Mucosa of descending colon (tissue), 3 donors: ENCODE results near the gene SLC38A5. TPM values are rescaled to one million over a fixed set of nuclear protein-coding genes. Genes with fewer than 3 reads are reported as not detected.

Source experiments
- ATAC-seq: fragments of 200-7000 bp; cut with Tn5 transposase; one replicate; pipeline ENCODE4 v1.9.1; 2020; ENCODE audit warnings: mild to moderate bottlenecking, moderate library complexity
- DNase-seq, 3 donors: peaks; one replicate each; pipeline ENCODE4 v3.0.0-alpha.2; 2020
- H3K36me3 ChIP-seq: fragments of 200-600 bp; one replicate; pipeline ENCODE4 v1.8.0; 2021; ENCODE audit warnings: low read depth, mild to moderate bottlenecking
- H3K4me1 ChIP-seq: fragments of 200-600 bp; one replicate; pipeline ENCODE4 v1.8.0; 2021; ENCODE audit warnings: low read depth, mild to moderate bottlenecking
- H3K4me3 ChIP-seq: fragments of 200-600 bp; one replicate; pipeline ENCODE4 v1.8.0; 2021; ENCODE audit warnings: mild to moderate bottlenecking
- H3K9me3 ChIP-seq: fragments of 200-600 bp; one replicate; pipeline ENCODE4 v1.8.0; 2021; ENCODE audit warnings: mild to moderate bottlenecking
- CTCF ChIP-seq: fragments of 200-600 bp; IDR thresholded peaks from one replicate; pipeline ENCODE4 v1.8.0; 2022; ENCODE audit warnings: antibody characterized with exemption, mild to moderate bottlenecking
- intact Hi-C, 2 donors: fragments of 100-400 bp; cut with DNase I in 1 of 2; cut with micrococcal nuclease in 1 of 2; formaldehyde crosslinking; loops; one replicate each; pipeline versions ENCODE4 v1.11.0 to v1.11.1; 2022; cut with DNase I, micrococcal nuclease
- total RNA-seq, 3 donors: library from RNA; stranded (reverse); fragmentation: NEBNext Ultra II Directional in 2 of 3; extraction: Animal tissue kit (Norgen Biotek cat#: 25700) in 2 of 3; gene quantifications; one replicate each; pipeline versions ENCODE4 v1.2.1 to v1.2.4, GENCODE V29; 2021 to 2023
- donor health status: DM: no; HTN: no; CAD: no; lungs with moderate emphysema.
- donor health status: DM: no; HTN: no; CAD: no.
- donor health status: DM: no; HTN: yes; CAD: no.

The SLC38A5 gene
- total RNA-seq, 3 donors from 2014 or later: 7.3 to 25.9 (median 9.7) TPM

DNA sequence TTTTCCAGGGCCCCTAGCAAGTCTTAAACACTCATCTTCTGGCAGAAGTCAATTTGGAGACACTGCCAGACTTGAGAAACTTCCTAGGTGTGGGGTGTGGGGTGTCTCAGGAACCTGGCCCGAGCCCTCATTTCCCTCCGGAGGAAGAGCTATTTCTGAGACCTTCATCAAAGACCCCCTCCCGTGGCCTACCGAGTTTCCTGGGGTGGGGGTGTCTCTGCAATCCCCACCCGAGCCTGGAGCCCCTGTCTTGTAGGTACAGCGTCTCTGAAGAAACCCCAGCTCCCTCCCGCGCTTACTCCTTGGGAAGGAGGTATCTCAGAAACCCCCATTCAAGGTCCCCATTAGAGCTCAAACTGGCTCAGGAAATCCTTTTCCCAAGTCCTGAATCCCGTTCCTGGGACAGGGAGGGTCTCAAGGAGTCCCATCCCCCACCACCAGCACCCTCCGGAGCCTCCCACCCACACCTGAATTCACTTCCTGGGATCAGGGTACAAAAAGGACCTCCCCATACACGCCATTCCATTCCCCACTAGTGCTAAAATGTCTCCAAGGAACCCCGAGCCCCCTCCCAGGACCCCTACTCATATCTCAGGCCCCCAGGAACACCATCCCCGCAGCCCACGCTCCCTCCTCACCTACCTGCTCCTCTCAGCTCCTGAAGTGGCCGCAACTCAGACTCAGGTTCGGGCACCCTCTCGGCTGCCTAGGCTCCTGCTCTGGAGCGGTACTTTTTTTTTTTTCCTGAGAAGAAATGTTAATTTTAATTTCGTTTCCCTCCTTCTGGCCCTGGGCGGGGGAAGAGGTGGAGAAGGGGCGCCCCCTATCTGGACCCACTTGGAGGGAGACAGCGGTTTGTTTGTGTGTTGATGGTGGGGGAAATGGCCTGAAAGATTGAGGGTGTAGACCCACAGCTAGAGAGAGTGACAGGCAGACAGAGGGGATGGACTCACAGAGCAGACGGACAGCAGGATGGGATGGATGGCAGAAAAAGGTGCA is 1.1 kb downstream of the SLC38A5 start:
- TF ChIP-seq CTCF: no peak
- Histone ChIP-seq H3K4me3 (no peak overlapping the region), H3K9me3 (no peaks in the 10 kb centered on the region), H3K36me3 (no peaks in the 10 kb centered on the region), H3K4me1 (no peaks in the 10 kb centered on the region)
- DNase-seq (peak in 1 of 3 donors; percentile 42), ATAC-seq (peak; percentile 24)
- intact Hi-C loops: no loop called here

- Histone ChIP-seq H3K9me3 (no peaks in the 10 kb centered on the region), H3K36me3 (no peaks in the 10 kb centered on the region), H3K4me3 (no peak overlapping the region), H3K4me1 (no peaks in the 10 kb centered on the region)
- DNase-seq: peak in 2 of 3 donors; percentile 41 to 68
- intact Hi-C loops: no loop called here
- ATAC-seq: peak; percentile 75
- TF ChIP-seq CTCF: no peak
Observed at GRCh38 chrX:48468247-48468671, 1.8 kb downstream of the SLC38A5 start.

DNA sequence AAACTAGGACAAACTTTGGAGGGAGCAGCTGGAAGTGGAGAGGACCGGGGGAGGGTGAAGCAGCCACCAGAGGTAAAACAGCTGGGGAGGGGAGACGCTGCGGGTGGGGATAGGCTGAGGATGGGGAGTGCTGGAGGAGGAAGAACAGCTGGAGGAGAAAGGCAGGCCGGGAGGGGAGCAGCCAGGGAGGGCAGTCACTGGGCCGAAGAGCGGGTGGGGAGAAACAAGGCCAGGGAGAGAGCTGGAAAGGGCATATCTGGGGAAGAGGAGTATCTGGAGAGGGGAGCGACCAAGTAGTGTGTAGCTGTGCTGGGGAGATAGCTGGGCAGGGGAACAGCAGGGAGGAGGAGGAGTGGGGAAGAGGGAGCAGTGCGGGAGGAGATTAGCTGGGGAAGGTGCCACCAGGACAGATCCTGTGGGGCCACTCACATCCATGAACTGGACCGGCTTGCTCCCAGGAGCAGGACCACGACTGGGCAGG is 2.7 kb downstream of the SLC38A5 start:
- TF ChIP-seq CTCF: no peak
- DNase-seq (no peak), ATAC-seq (no peak)
- intact Hi-C loops: no loop called here
- no peaks in the 10 kb centered on the region for H3K9me3 ChIP-seq
- no peak overlapping the region for H3K4me3 ChIP-seq
- H3K36me3 ChIP-seq: no peaks in the 10 kb centered on the region
- H3K4me1 ChIP-seq: no peaks in the 10 kb centered on the region

GRCh38 chrX:48466696-48467095 is 3.4 kb downstream of the SLC38A5 start:
- Histone ChIP-seq H3K36me3 (no peaks in the 10 kb centered on the region), H3K9me3 (no peaks in the 10 kb centered on the region), H3K4me3 (no peak overlapping the region), H3K4me1 (no peaks in the 10 kb centered on the region)
- no peak for TF ChIP-seq CTCF
- ATAC-seq (no peak), DNase-seq (no peak)
- intact Hi-C loops: no loop called here

DNA sequence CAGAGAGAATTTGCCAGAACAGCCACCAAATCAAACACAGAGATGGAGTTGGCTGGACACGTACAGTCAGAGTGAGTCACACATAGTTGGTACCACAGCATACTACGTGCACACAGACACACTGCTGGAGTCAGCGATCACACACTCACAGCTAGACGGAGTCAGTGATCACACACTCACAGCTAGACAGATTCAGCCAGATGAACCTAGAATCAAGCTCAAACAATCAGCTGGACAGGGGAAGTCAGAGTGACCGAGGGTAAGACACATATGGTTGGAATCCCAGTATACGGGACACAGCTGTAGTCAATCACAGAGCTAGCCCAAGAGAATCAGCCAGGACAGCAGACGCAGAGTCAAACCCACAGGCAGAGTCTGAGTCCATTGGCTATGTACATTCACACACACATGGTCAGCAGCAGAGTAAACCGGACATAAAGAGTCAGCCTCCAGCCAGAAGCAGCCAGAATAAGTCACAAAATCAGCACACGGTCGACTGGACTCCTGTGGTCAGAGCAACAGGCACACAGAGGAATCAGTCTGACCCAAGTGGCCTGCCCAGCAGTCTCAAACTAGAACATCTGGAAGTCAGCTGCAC is 4.6 kb downstream of the SLC38A5 start:
- intact Hi-C loops: no loop called here
- DNase-seq (no peak), ATAC-seq (no peak)
- H3K9me3 ChIP-seq: no peaks in the 10 kb centered on the region
- TF ChIP-seq CTCF: no peak
- no peaks in the 10 kb centered on the region for H3K36me3 ChIP-seq
- H3K4me3 ChIP-seq: no peak overlapping the region
- no peaks in the 10 kb centered on the region for H3K4me1 ChIP-seq
